HepG2 (cell line): Measurements from ENCODE around the gene TCAF1. TPM values are rescaled to one million over a fixed set of nuclear protein-coding genes. Genes with fewer than 3 reads are reported as not detected.

Experiments used
- ATF7-NPFF ChIP-seq: sonication (generic); formaldehyde crosslinking; IDR thresholded peaks from 2 replicates; pipeline ENCODE4 v1.8.1; 2023; ENCODE audit warnings: mild to moderate bottlenecking, low read depth, missing genetic modification reagents, moderate library complexity
- BORCS8-MEF2B ChIP-seq: sonication (generic); formaldehyde crosslinking; IDR thresholded peaks from 2 replicates; pipeline ENCODE4 v1.8.0; 2022; ENCODE audit warnings: mild to moderate bottlenecking, missing genetic modification reagents
- CBX2 ChIP-seq, 2 experiments: fragments of 200-600 bp in 1 of 2; sonication (generic); formaldehyde crosslinking in 1 of 2; IDR thresholded peaks; 2 replicates each; pipeline versions ENCODE4 v1.7.0 to v1.8.1; 2018 to 2022; ENCODE audit warnings: low read depth in 2 of 2, low read length in 1 of 2, mild to moderate bottlenecking in 1 of 2, missing genetic modification reagents in 1 of 2
- GABPB1 ChIP-seq: IDR thresholded peaks from 2 replicates; pipeline ENCODE4 v1.6.1; 2016; ENCODE audit warnings: mild to moderate bottlenecking, missing genetic modification reagents, moderate library complexity, missing compliant biosample characterization
- HES4 ChIP-seq: sonication (generic); formaldehyde crosslinking; IDR thresholded peaks from 2 replicates; pipeline ENCODE4 v1.9.0; 2021; ENCODE audit warnings: mild to moderate bottlenecking, missing genetic modification reagents, borderline replicate concordance
- KDM1A ChIP-seq: IDR thresholded peaks from 2 replicates; pipeline ENCODE4 v1.6.1; 2016; ENCODE audit warnings: missing compliant biosample characterization
- NBN ChIP-seq: fragments of 450-650 bp; conservative IDR thresholded peaks from 2 replicates; pipeline ENCODE4 v1.6.1; 2017
- NFE2L1 ChIP-seq: sonication (generic); formaldehyde crosslinking; IDR thresholded peaks from 2 replicates; pipeline ENCODE4 v1.4.0; 2020; ENCODE audit warnings: missing genetic modification reagents, mild to moderate bottlenecking, borderline replicate concordance
- PRMT3 ChIP-seq: sonication (generic); formaldehyde crosslinking; IDR thresholded peaks from 2 replicates; pipeline ENCODE4 v1.8.1; 2022; ENCODE audit warnings: low read depth, mild to moderate bottlenecking, moderate library complexity, missing genetic modification reagents, borderline replicate concordance
- RARG ChIP-seq: sonication (generic); formaldehyde crosslinking; IDR thresholded peaks from 2 replicates; pipeline ENCODE4 v1.4.0; 2020; ENCODE audit warnings: low read depth, mild to moderate bottlenecking, missing genetic modification reagents
- TEAD3 ChIP-seq: optimal IDR thresholded peaks from 2 replicates; pipeline ENCODE3; 2016; ENCODE audit warnings: borderline replicate concordance
- TFDP2 ChIP-seq: sonication (generic); formaldehyde crosslinking; IDR thresholded peaks from 2 replicates; pipeline ENCODE4 v1.4.0; 2020; ENCODE audit warnings: missing genetic modification reagents
- TGIF2 ChIP-seq: IDR thresholded peaks from 2 replicates; pipeline ENCODE4 v1.6.1; 2016; ENCODE audit warnings: control low read depth, missing compliant biosample characterization
- THRA ChIP-seq: sonication (generic); formaldehyde crosslinking; IDR thresholded peaks from 2 replicates; pipeline ENCODE4 v1.4.0; 2020; ENCODE audit warnings: missing genetic modification reagents, borderline replicate concordance
- U2AF1 ChIP-seq: fragments of 200-400 bp; formaldehyde crosslinking; optimal IDR thresholded peaks from 2 replicates; pipeline ENCODE3; 2017; ENCODE audit warnings: mild to moderate bottlenecking, low read depth, low read length
- ZFX ChIP-seq: sonication (generic); formaldehyde crosslinking; IDR thresholded peaks from 2 replicates; pipeline ENCODE4 v1.4.0; 2020; ENCODE audit warnings: mild to moderate bottlenecking, low read depth, missing genetic modification reagents, moderate library complexity
- ZKSCAN1 ChIP-seq: fragments of 150-350 bp; IDR thresholded peaks from 2 replicates; pipeline ENCODE4 v1.6.1; 2014; ENCODE audit warnings: low read length
- ZNF180 ChIP-seq: sonication (generic); formaldehyde crosslinking; IDR thresholded peaks from 2 replicates; pipeline ENCODE4 v1.4.0; 2020; ENCODE audit warnings: low read depth, missing genetic modification reagents, borderline replicate concordance
- ZNF280B ChIP-seq: sonication (generic); formaldehyde crosslinking; IDR thresholded peaks from 2 replicates; pipeline ENCODE4 v1.5.0; 2020; ENCODE audit warnings: missing genetic modification reagents, mild to moderate bottlenecking, borderline replicate concordance
- ZNF484 ChIP-seq: sonication (generic); formaldehyde crosslinking; IDR thresholded peaks from 2 replicates; pipeline ENCODE4 v1.5.1; 2020; ENCODE audit warnings: mild to moderate bottlenecking, low read depth, missing genetic modification reagents, borderline replicate concordance
- ZSCAN30 ChIP-seq: sonication (generic); formaldehyde crosslinking; IDR thresholded peaks from 2 replicates; pipeline ENCODE4 v1.5.0; 2020; ENCODE audit warnings: mild to moderate bottlenecking, missing genetic modification reagents
- polyA plus RNA-seq, 8 experiments: library from polyadenylated mRNA; depleted of rRNA in 3 of 8; stranded (reverse) in 7 of 8; unstranded in 1 of 8; fragments of >200 nt; fragmentation: Illumina TruSeq in 4 of 8; extraction: Trizol in 4 of 8; gene quantifications; 2 replicates each; pipeline versions ENCODE4 v1.2.1 to v1.2.3, GENCODE V29; 2011 to 2016; ENCODE audit warnings: low read depth in 4 of 8, missing spikeins in 1 of 8, mixed read lengths in 1 of 8; ENCODE audit not compliant: insufficient read depth in 1 of 8
- total RNA-seq, 5 experiments: library from RNA; depleted of rRNA; stranded (reverse); fragments of >200 nt; fragmentation: Illumina TruSeq; extraction: Trizol; gene quantifications; 2 replicates each; pipeline ENCODE4 v1.2.3, GENCODE V29; 2016; ENCODE audit warnings: low read depth in 1 of 5
- TF ChIP-seq, protein P1 (sequence below): sonication (generic); formaldehyde crosslinking; IDR thresholded peaks from 2 replicates; pipeline ENCODE4 v1.5.1; 2020; ENCODE audit warnings: mild to moderate bottlenecking, missing genetic modification reagents

Gene TCAF1
- total and polyA plus RNA-seq, 2 of the 13 experiments (the other 11 are each of a cell fraction or from before 2014, with no cell fraction given): 36.2 to 101 TPM

DNA sequence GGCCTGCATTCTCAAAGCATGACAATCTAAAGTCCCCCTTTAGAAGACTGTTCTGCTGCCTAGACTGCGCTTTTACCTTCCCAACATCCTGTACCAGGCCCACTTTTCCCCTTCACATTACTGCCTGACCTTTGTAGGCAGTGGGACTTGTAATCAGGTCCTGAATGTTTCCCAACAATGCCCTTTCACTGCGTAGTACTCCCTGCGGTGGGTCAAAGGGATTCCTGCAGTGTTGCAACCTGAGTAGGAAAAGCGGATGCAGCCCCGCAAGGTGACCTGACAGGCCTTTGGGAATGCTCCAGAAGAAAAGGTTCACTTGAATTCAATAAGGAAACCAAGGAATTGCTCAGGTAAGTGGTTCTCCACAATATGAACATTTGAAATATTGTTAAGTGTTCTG lies 4.9 kb upstream of the TCAF1 start (continued):
- TF ChIP-seq TGIF2 (CRISPR knock-in tag): peak; percentile 82; the same call in 1 of the 2 replicates
- no peak for TF ChIP-seq ZNF484 (CRISPR knock-in tag)
- TF ChIP-seq BORCS8-MEF2B (CRISPR knock-in tag): peak; percentile 64; the same call in 1 of the 2 replicates
- TF ChIP-seq ZNF280B (CRISPR knock-in tag): no peak
- TF ChIP-seq GABPB1 (CRISPR knock-in tag): peak; percentile 56
- no peak for TF ChIP-seq NFE2L1
- no peak for TF ChIP-seq HES4
- TF ChIP-seq ZSCAN30 (CRISPR knock-in tag): no peak
- TF ChIP-seq THRA (CRISPR knock-in tag): peak; percentile 89; the same call in 1 of the 2 replicates
- no peak for TF ChIP-seq U2AF1
- peak; percentile 47; the same call in 1 of the 2 replicates for TF ChIP-seq ZKSCAN1
- TF ChIP-seq, protein P1, sequence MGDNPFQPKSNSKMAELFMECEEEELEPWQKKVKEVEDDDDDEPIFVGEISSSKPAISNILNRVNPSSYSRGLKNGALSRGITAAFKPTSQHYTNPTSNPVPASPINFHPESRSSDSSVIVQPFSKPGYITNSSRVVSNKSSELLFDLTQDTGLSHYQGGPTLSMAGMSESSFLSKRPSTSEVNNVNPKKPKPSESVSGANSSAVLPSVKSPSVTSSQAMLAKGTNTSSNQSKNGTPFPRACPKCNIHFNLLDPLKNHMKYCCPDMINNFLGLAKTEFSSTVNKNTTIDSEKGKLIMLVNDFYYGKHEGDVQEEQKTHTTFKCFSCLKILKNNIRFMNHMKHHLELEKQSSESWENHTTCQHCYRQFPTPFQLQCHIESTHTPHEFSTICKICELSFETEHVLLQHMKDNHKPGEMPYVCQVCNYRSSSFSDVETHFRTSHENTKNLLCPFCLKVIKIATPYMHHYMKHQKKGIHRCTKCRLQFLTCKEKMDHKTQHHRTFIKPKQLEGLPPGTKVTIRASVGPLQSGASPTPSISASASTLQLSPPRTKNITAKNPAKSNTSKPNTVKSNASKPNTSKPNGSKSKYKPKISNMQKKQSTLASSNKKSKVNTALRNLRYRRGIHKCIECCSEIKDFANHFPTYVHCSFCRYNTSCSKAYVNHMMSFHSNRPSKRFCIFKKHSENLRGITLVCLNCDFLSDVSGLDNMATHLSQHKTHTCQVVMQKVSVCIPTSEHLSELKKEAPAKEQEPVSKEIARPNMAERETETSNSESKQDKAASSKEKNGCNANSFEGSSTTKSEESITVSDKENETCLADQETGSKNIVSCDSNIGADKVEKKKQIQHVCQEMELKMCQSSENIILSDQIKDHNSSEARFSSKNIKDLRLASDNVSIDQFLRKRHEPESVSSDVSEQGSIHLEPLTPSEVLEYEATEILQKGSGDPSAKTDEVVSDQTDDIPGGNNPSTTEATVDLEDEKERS (CRISPR knock-in tag): peak; percentile 95
- TF ChIP-seq ZFX (CRISPR knock-in tag): peak; percentile 87
- TF ChIP-seq TFDP2 (CRISPR knock-in tag): peak; percentile 25; the same call in 1 of the 2 replicates
- TF ChIP-seq KDM1A (CRISPR knock-in tag): peak; percentile 92
- TF ChIP-seq CBX2 (IDR thresholded peaks at IDR 0.05; ENCODE audit: low read depth, low read length): no peak
- TF ChIP-seq CBX2 (CRISPR knock-in tag; IDR thresholded peaks at IDR 0.05; ENCODE audit: low read depth): no peak
- TF ChIP-seq TEAD3 (CRISPR knock-in tag): peak; percentile 95
- TF ChIP-seq PRMT3 (CRISPR knock-in tag): no peak
- no peak for TF ChIP-seq ZNF180 (CRISPR knock-in tag)
- no peak for TF ChIP-seq ATF7-NPFF (CRISPR knock-in tag)
- TF ChIP-seq RARG (CRISPR knock-in tag): no peak
- no peak for TF ChIP-seq NBN
